SK-N-SH (cell line): ENCODE measurements around the gene SPCS3. TPM values are rescaled to one million over a fixed set of nuclear protein-coding genes. Genes with fewer than 3 reads are reported as not detected.

ENCODE experiments used
- CTCF ChIA-PET: fragments of 300-600, 350-600 bp; formaldehyde crosslinking; extraction: SDS; loops from one replicate; lab custom pipeline; 2021; lab: Yijun Ruan, JAX
- POLR2A ChIA-PET: fragments of 350-600 bp; sonication (Branson Sonifier 250); formaldehyde crosslinking; extraction: SDS; loops from one replicate; lab custom pipeline; 2020; ENCODE audit warnings: antibody characterized with exemption, inconsistent platforms; lab: Yijun Ruan, JAX
- DNase-seq: peaks from one replicate; pipeline ENCODE4 v3.0.0; 2012
- H2AFZ ChIP-seq: fragments of 200-600 bp; sonication (generic); 2 replicates; pipeline ENCODE4 v1.8.1; 2016; ENCODE audit warnings: antibody characterized with exemption, mild to moderate bottlenecking, low read depth
- H3F3A ChIP-seq: fragments of 200-600 bp; sonication (generic); replicated peaks from 2 replicates; pipeline ENCODE3; 2016; ENCODE audit warnings: antibody characterized with exemption, mild to moderate bottlenecking; ENCODE audit not compliant: insufficient read depth
- H3K27ac ChIP-seq, 2 experiments: fragments of 200-500 bp in 1 of 2; fragments of 200-600 bp in 1 of 2; sonication (Bioruptor generic) in 1 of 2; sonication (generic), shearing (Covaris generic) in 1 of 2; 2 replicates each; pipeline versions ENCODE4 v1.5.1 to v1.6.1; 2014 to 2016; ENCODE audit warnings: low read depth in 2 of 2, inconsistent platforms in 1 of 2, low read length in 1 of 2, mild to moderate bottlenecking in 1 of 2, mixed read lengths in 1 of 2
- H3K27me3 ChIP-seq: fragments of 200-600 bp; sonication (generic), shearing (Covaris generic); 2 replicates; pipeline ENCODE4 v1.6.1; 2016; ENCODE audit warnings: mixed run types; ENCODE audit not compliant: insufficient read depth
- H3K36me3 ChIP-seq, 2 experiments: fragments of 200-500 bp in 1 of 2; fragments of 200-600 bp in 1 of 2; sonication (Bioruptor generic) in 1 of 2; sonication (generic) in 1 of 2; replicated peaks in 1 of 2; 2 replicates each; pipeline versions ENCODE3 to v1.5.1; 2014 to 2016; ENCODE audit warnings: low read length in 1 of 2, mild to moderate bottlenecking in 1 of 2; ENCODE audit not compliant: insufficient read depth in 2 of 2, control insufficient read depth in 1 of 2
- H3K4me1 ChIP-seq, 2 experiments: fragments of 200-500 bp in 1 of 2; fragments of 200-600 bp in 1 of 2; sonication (Bioruptor generic) in 1 of 2; sonication (generic), shearing (Covaris generic) in 1 of 2; 2 replicates each; pipeline versions ENCODE4 v1.5.1 to v1.6.1; 2014 to 2016; ENCODE audit warnings: low read depth in 1 of 2, low read length in 1 of 2, mixed run types in 1 of 2; ENCODE audit not compliant: insufficient read depth in 2 of 2, control insufficient read depth in 1 of 2
- H3K4me2 ChIP-seq: fragments of 200-600 bp; sonication (generic), shearing (Covaris generic); 2 replicates; pipeline ENCODE4 v1.6.1; 2017; ENCODE audit warnings: mixed run types
- H3K4me3 ChIP-seq, 2 experiments: fragments of 200-500 bp in 1 of 2; fragments of 200-600 bp in 1 of 2; sonication (Bioruptor generic) in 1 of 2; sonication (generic), shearing (Covaris generic) in 1 of 2; 2 replicates each; pipeline versions ENCODE4 v1.5.1 to v1.8.1; 2014 to 2016; ENCODE audit warnings: low read depth in 2 of 2, inconsistent platforms in 1 of 2, low read length in 1 of 2, mild to moderate bottlenecking in 1 of 2, mixed read lengths in 1 of 2, moderate library complexity in 1 of 2
- H3K79me2 ChIP-seq: fragments of 200-600 bp; sonication (generic); 2 replicates; pipeline ENCODE4 v1.8.1; 2017; ENCODE audit warnings: mild to moderate bottlenecking; ENCODE audit not compliant: insufficient read depth
- H3K9ac ChIP-seq: fragments of 200-600 bp; sonication (generic); 2 replicates; pipeline ENCODE4 v1.6.1; 2017; ENCODE audit warnings: mixed run types
- H3K9me2 ChIP-seq: fragments of 200-600 bp; sonication (generic); 2 replicates; pipeline ENCODE4 v1.6.1; 2017; ENCODE audit warnings: mixed run types
- H3K9me3 ChIP-seq: fragments of 200-600 bp; sonication (generic); 2 replicates; pipeline ENCODE4 v1.6.1; 2017; ENCODE audit warnings: mixed run types, mild to moderate bottlenecking, moderate library complexity
- H4K20me1 ChIP-seq: fragments of 200-600 bp; sonication (generic); 2 replicates; pipeline ENCODE4 v1.6.1; 2017; ENCODE audit warnings: mild to moderate bottlenecking, mixed run types; ENCODE audit not compliant: insufficient read depth
- CHD2 ChIP-seq: fragments of 150-350 bp; IDR thresholded peaks from 2 replicates; pipeline ENCODE4 v1.6.1; 2018; ENCODE audit warnings: low read length; ENCODE audit not compliant: partially characterized antibody
- ELF1 ChIP-seq: IDR thresholded peaks from 2 replicates; pipeline ENCODE4 v1.4.0; 2012
- EP300 ChIP-seq, 2 experiments: IDR thresholded peaks; 2 replicates each; pipeline versions ENCODE4 v1.4.0 to v1.6.1; 2012; ENCODE audit warnings: borderline replicate concordance in 1 of 2, low read depth in 1 of 2, low read length in 1 of 2
- EZH2phosphoT487 ChIP-seq: fragments of 200-600 bp; sonication (generic); IDR thresholded peaks from 2 replicates; pipeline ENCODE4 v1.6.1; 2017; ENCODE audit warnings: low read depth, mixed run types, mild to moderate bottlenecking, antibody characterized with exemption, moderate library complexity, borderline replicate concordance
- FOSL2 ChIP-seq: IDR thresholded peaks from 2 replicates; pipeline ENCODE4 v1.4.0; 2012; ENCODE audit warnings: low read depth, mild to moderate bottlenecking, moderate library complexity, borderline replicate concordance
- FOXJ3 ChIP-seq: sonication (generic); formaldehyde crosslinking; IDR thresholded peaks from 2 replicates; pipeline ENCODE4 v1.5.1; 2020; ENCODE audit warnings: mild to moderate bottlenecking, missing genetic modification reagents
- FOXM1 ChIP-seq: IDR thresholded peaks from 2 replicates; pipeline ENCODE4 v1.4.0; 2012; ENCODE audit warnings: low read depth, mild to moderate bottlenecking
- GATA2 ChIP-seq: sonication (generic); formaldehyde crosslinking; IDR thresholded peaks from 2 replicates; pipeline ENCODE4 v1.5.0; 2020; ENCODE audit warnings: mild to moderate bottlenecking, missing genetic modification reagents
- JUND ChIP-seq: IDR thresholded peaks from 2 replicates; pipeline ENCODE4 v1.4.0; 2012
- MAX ChIP-seq: IDR thresholded peaks from 2 replicates; pipeline ENCODE4 v1.4.0; 2012; ENCODE audit warnings: low read depth
- NRF1 ChIP-seq: IDR thresholded peaks from 2 replicates; pipeline ENCODE4 v1.6.1; 2012; ENCODE audit warnings: low read depth, mild to moderate bottlenecking, low read length
- POLR2AphosphoS5 ChIP-seq: IDR thresholded peaks from 2 replicates; pipeline ENCODE4 v1.6.1; 2012; ENCODE audit warnings: low read depth, low read length
- RAD21 ChIP-seq: IDR thresholded peaks from 2 replicates; pipeline ENCODE4 v1.6.1; 2012; ENCODE audit warnings: mild to moderate bottlenecking, low read length
- RCOR1 ChIP-seq: fragments of 150-350 bp; IDR thresholded peaks from 2 replicates; pipeline ENCODE4 v1.6.1; 2017; ENCODE audit warnings: antibody characterized with exemption, low read length
- RFX5 ChIP-seq: IDR thresholded peaks from 2 replicates; pipeline ENCODE4 v1.6.1; 2012; ENCODE audit warnings: mild to moderate bottlenecking, improper control_type of control experiment, low read length
- SIN3A ChIP-seq: IDR thresholded peaks from 2 replicates; pipeline ENCODE4 v1.6.1; 2012; ENCODE audit warnings: low read depth, mild to moderate bottlenecking, low read length, moderate library complexity, borderline replicate concordance
- TAF1 ChIP-seq: IDR thresholded peaks from 2 replicates; pipeline ENCODE4 v1.6.1; 2012; ENCODE audit warnings: low read depth, mild to moderate bottlenecking, low read length, moderate library complexity, borderline replicate concordance
- TCF12 ChIP-seq: IDR thresholded peaks from 2 replicates; pipeline ENCODE4 v1.4.0; 2012
- USF2 ChIP-seq: fragments of 150-350 bp; IDR thresholded peaks from 2 replicates; pipeline ENCODE4 v1.6.1; 2017; ENCODE audit warnings: antibody characterized with exemption, low read length, low read depth, borderline replicate concordance
- YY1 ChIP-seq: IDR thresholded peaks from 2 replicates; pipeline ENCODE4 v1.4.0; 2012; ENCODE audit warnings: low read depth, mild to moderate bottlenecking
- WGBS: methylation state at CpG from one replicate; pipeline ENCODE4 v1.1.6; 2017; ENCODE audit warnings: low lambda C conversion rate; 5-methylcytosine and 5-hydroxymethylcytosine counted together
- polyA plus RNA-seq, 3 experiments: library from polyadenylated mRNA; depleted of rRNA; stranded (reverse); fragments of >200 nt; gene quantifications; 2 replicates each; pipeline ENCODE4 v1.2.3, GENCODE V29; 2012

The SPCS3 gene
- polyA plus RNA-seq, 1 of the 3 experiments (the other 2 are of a cell fraction): 27.7 TPM

- Histone ChIP-seq H3K36me3 (no peaks in the 10 kb centered on the region), H3K27ac (no peak overlapping the region), H3K4me1 (peaks cover 0 to 5% of the 10 kb centered on the region in 2 experiments; a peak in 1 of 4 replicates), H3K9ac (no peak overlapping the region), H4K20me1 (no peaks in the 10 kb centered on the region), H2AFZ (no peak overlapping the region), H3K9me2 (no peaks in the 10 kb centered on the region), H3K4me2 (no peak overlapping the region), H3K79me2 (no peaks in the 10 kb centered on the region), H3K4me3 (no peak overlapping the region), H3K9me3 (no peaks in the 10 kb centered on the region), H3K27me3 (no peaks in the 10 kb centered on the region), H3F3A (peaks cover 3% of the 10 kb centered on the region)
- ChIA-PET POLR2A (no interaction called here), CTCF (interaction anchor here (1.9 kb wide), 1 partner anchor 31 kb away, joined by 4 read pairs; no protein-coding TSS in a partner anchor)
- DNase-seq: no peak
- no peak for TF ChIP-seq RAD21
- TF ChIP-seq ELF1: no peak
- TF ChIP-seq JUND: no peak
- no peak for TF ChIP-seq GATA2 (CRISPR knock-in tag)
- no peak for TF ChIP-seq RFX5
- no peak for TF ChIP-seq POLR2AphosphoS5
- TF ChIP-seq TCF12: no peak
- no peak for TF ChIP-seq EZH2phosphoT487
- TF ChIP-seq CHD2: no peak
- TF ChIP-seq YY1: no peak
- no peak for TF ChIP-seq USF2
- TF ChIP-seq MAX: no peak
- no peak for TF ChIP-seq FOXM1
- TF ChIP-seq NRF1: no peak
- WGBS: 93% methylated on average over 6 of the region's 6 CpGs
Measured at GRCh38 chr4:176307666-176307930, 12.2 kb upstream of the SPCS3 start.

GRCh38 chr4:176308441-176308840, 11.3 kb upstream of the SPCS3 start:
- Histone ChIP-seq H3K79me2 (no peaks in the 10 kb centered on the region), H3F3A (no peaks in the 10 kb centered on the region), H3K36me3 (no peaks in the 10 kb centered on the region), H3K4me3 (no peak overlapping the region), H3K4me2 (no peak overlapping the region), H3K9me2 (no peaks in the 10 kb centered on the region), H3K9me3 (no peaks in the 10 kb centered on the region), H3K27me3 (no peaks in the 10 kb centered on the region), H2AFZ (no peak overlapping the region), H3K4me1 (no peaks in the 10 kb centered on the region), H3K27ac (no peak overlapping the region), H4K20me1 (no peaks in the 10 kb centered on the region), H3K9ac (no peak overlapping the region)
- DNase-seq: no peak
- POLR2A ChIA-PET: no interaction called here
- TF ChIP-seq YY1 (no peak), FOXM1 (no peak), EP300 (IDR thresholded peaks at IDR 0.05; ENCODE audit: borderline replicate concordance in 1 of 2, low read depth in 1 of 2, low read length in 1 of 2) (no peak), TAF1 (no peak), RAD21 (no peak), USF2 (no peak), RCOR1 (no peak), FOSL2 (no peak), GATA2 (CRISPR knock-in tag) (no peak), FOXJ3 (CRISPR knock-in tag) (no peak), SIN3A (no peak)
- WGBS: 89% methylated on average over 3 of the region's 3 CpGs
- CTCF ChIA-PET: interaction anchor here (1.9 kb wide), 1 partner anchor 31 kb away, joined by 4 read pairs; no protein-coding TSS in a partner anchor
